SK-N-SH (cell line): ENCODE results near the gene STARD3.

ENCODE experiments used
- EP300 ChIP-seq, 2 experiments: IDR thresholded peaks; 2 replicates each; pipeline versions ENCODE4 v1.4.0 to v1.6.1; 2012; ENCODE audit warnings: borderline replicate concordance in 1 of 2, low read depth in 1 of 2, low read length in 1 of 2
- NFIC ChIP-seq: IDR thresholded peaks from 2 replicates; pipeline ENCODE4 v1.4.0; 2012; ENCODE audit warnings: borderline replicate concordance
- RAD21 ChIP-seq: IDR thresholded peaks from 2 replicates; pipeline ENCODE4 v1.6.1; 2012; ENCODE audit warnings: mild to moderate bottlenecking, low read length
- SMC3 ChIP-seq: IDR thresholded peaks from 2 replicates; pipeline ENCODE4 v1.6.1; 2012; ENCODE audit warnings: low read depth, low read length, improper control_type of control experiment
- TAF1 ChIP-seq: IDR thresholded peaks from 2 replicates; pipeline ENCODE4 v1.6.1; 2012; ENCODE audit warnings: low read depth, mild to moderate bottlenecking, low read length, moderate library complexity, borderline replicate concordance
- TF ChIP-seq, protein P1 (sequence below): fragments of 200-600 bp; sonication (generic); IDR thresholded peaks from 2 replicates; pipeline ENCODE4 v1.6.1; 2017; ENCODE audit warnings: antibody characterized with exemption, mild to moderate bottlenecking, moderate library complexity

GRCh38 chr17:39661744-39662541 lies 25.0 kb downstream of the STARD3 start:
- TF ChIP-seq, protein P1, sequence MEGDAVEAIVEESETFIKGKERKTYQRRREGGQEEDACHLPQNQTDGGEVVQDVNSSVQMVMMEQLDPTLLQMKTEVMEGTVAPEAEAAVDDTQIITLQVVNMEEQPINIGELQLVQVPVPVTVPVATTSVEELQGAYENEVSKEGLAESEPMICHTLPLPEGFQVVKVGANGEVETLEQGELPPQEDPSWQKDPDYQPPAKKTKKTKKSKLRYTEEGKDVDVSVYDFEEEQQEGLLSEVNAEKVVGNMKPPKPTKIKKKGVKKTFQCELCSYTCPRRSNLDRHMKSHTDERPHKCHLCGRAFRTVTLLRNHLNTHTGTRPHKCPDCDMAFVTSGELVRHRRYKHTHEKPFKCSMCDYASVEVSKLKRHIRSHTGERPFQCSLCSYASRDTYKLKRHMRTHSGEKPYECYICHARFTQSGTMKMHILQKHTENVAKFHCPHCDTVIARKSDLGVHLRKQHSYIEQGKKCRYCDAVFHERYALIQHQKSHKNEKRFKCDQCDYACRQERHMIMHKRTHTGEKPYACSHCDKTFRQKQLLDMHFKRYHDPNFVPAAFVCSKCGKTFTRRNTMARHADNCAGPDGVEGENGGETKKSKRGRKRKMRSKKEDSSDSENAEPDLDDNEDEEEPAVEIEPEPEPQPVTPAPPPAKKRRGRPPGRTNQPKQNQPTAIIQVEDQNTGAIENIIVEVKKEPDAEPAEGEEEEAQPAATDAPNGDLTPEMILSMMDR: no peak
- TF ChIP-seq TAF1: no peak
- no peak for TF ChIP-seq SMC3
- TF ChIP-seq RAD21: no peak
- no peak for TF ChIP-seq EP300 (IDR thresholded peaks at IDR 0.05; ENCODE audit: borderline replicate concordance in 1 of 2, low read depth in 1 of 2, low read length in 1 of 2)
- TF ChIP-seq NFIC: no peak
